ENCODE measurements around the gene CEP192. TPM values are rescaled to one million over a fixed set of nuclear protein-coding genes. Genes with fewer than 3 reads are reported as not detected.

Gene CEP192
- total RNA-seq, 2 donors from 2014 or later = 20.1 to 27.2 TPM

DNA sequence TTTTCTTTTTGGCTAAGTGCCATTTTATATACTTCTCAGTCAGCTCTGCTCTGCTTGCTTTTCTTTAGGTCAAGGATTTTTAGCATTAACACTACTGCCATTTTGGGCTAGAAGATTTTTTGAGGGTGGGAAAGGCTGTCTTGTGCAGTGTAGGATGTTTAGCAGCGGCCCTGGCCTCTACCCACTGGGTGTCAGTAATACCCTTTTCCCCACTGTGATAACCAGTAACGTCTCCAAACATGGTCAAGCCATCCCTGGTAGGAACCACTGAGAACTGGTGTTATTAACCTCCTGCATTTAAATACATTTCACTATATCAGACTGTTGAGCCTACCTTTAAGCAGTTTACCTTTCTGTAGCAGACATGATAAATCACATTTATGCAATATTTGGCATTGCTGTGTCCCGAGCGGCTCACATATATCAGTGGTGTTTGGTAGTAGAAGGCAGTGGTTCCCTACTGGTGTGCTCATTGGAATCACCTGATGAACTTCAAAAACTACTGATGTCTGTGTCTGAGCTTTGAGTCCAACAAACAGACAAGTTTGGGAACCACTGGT lies 70.5 kb downstream of the CEP192 start:
- H3K36me3 ChIP-seq = peaks cover 19% of the 10 kb centered on the region
- H3K4me3 ChIP-seq = no peak overlapping the region
- DNase-seq (ENCODE audit: low spot score) (no peak), ATAC-seq (ENCODE audit: insufficient number of reproducible peaks, low FRiP score, low read depth) (no peak)
- H3K4me1 ChIP-seq (ENCODE audit: control insufficient read depth in 1 of 2, low read depth in 2 of 2) = no peaks in the 10 kb centered on the region
- H3K27me3 ChIP-seq (replicated peaks; ENCODE audit: insufficient read depth) = no peaks in the 10 kb centered on the region
- no peak overlapping the region for H3K27ac ChIP-seq
- TF ChIP-seq, protein P1, sequence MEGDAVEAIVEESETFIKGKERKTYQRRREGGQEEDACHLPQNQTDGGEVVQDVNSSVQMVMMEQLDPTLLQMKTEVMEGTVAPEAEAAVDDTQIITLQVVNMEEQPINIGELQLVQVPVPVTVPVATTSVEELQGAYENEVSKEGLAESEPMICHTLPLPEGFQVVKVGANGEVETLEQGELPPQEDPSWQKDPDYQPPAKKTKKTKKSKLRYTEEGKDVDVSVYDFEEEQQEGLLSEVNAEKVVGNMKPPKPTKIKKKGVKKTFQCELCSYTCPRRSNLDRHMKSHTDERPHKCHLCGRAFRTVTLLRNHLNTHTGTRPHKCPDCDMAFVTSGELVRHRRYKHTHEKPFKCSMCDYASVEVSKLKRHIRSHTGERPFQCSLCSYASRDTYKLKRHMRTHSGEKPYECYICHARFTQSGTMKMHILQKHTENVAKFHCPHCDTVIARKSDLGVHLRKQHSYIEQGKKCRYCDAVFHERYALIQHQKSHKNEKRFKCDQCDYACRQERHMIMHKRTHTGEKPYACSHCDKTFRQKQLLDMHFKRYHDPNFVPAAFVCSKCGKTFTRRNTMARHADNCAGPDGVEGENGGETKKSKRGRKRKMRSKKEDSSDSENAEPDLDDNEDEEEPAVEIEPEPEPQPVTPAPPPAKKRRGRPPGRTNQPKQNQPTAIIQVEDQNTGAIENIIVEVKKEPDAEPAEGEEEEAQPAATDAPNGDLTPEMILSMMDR (IDR thresholded peaks at IDR 0.05) = no peak
- H3K9me3 ChIP-seq = no peaks in the 10 kb centered on the region

DNA sequence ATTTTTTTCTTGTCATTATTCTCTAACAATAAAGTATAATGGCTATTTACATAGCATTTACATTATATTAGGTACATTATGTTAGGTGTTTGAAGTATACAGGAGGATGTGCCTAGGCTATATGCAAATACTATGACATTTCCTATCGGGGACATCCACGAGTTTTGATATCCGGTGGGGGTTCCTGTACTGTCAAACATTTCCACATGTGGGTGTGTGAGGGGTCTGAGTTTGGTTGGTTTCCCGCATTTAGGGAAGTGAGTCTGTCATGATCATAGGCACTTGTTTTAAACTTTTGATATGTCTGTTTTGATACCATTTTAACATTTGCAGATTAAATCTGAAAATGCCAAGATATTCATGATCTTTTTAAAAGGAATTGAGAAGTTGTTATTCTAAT lies 76.0 kb downstream of the CEP192 start:
- DNase-seq (ENCODE audit: low spot score) (no peak), ATAC-seq (ENCODE audit: insufficient number of reproducible peaks, low FRiP score, low read depth) (no peak)
- TF ChIP-seq, protein P1 (IDR thresholded peaks at IDR 0.05) = no peak
- Histone ChIP-seq H3K36me3 (peaks cover 20% of the 10 kb centered on the region), H3K4me1 (ENCODE audit: control insufficient read depth in 1 of 2, low read depth in 2 of 2) (no peaks in the 10 kb centered on the region), H3K4me3 (no peak overlapping the region), H3K27ac (no peak overlapping the region), H3K9me3 (no peaks in the 10 kb centered on the region), H3K27me3 (replicated peaks; ENCODE audit: insufficient read depth) (no peaks in the 10 kb centered on the region)

DNA sequence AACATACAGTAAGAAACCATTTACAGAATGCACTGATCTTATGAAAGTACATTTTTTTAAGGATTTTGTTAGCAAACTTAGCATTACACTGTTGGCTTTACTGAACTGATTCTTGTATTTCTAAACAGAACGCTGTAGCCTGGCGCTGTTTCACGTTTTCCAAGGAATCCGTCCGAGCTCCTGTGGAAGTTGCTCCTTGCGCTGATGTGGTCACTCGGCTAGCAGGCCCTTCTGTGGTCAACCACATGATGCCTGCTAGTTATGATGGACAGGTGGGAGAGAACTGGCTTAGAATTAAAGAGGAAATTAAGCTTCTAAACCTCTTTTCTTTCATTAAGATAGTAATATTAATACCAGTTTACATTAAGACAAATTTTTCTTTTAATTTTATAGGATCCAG lies 76.8 kb downstream of the CEP192 start:
- no peak for ATAC-seq (ENCODE audit: insufficient number of reproducible peaks, low FRiP score, low read depth)
- no peaks in the 10 kb centered on the region for H3K9me3 ChIP-seq
- no peak for DNase-seq (ENCODE audit: low spot score)
- no peaks in the 10 kb centered on the region for H3K4me1 ChIP-seq (ENCODE audit: control insufficient read depth in 1 of 2, low read depth in 2 of 2)
- no peak overlapping the region for H3K4me3 ChIP-seq
- TF ChIP-seq, protein P1 (IDR thresholded peaks at IDR 0.05) = no peak
- no peak overlapping the region for H3K27ac ChIP-seq
- no peaks in the 10 kb centered on the region for H3K27me3 ChIP-seq (replicated peaks; ENCODE audit: insufficient read depth)
- peaks cover 20% of the 10 kb centered on the region for H3K36me3 ChIP-seq

DNA sequence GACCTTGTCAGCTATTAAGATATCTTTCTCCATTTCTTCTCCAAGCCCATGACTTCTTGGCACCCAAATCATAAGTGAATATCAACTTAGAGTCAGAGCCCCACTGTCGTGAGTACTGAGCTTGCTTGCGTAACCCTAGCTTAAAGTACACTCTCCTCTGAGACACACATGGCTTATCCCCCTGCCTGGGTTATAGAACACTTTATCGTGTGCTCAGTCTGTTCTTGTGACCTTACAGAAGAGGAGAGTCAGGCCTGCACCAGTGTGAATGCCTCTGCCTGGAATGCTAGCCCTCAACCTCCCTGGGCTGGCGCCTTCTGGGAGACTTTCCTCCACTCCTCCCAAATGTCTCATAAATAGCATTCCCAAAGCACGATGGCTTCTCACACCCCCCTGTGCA lies 79.3 kb downstream of the CEP192 start:
- peaks cover 26% of the 10 kb centered on the region for H3K36me3 ChIP-seq

DNA sequence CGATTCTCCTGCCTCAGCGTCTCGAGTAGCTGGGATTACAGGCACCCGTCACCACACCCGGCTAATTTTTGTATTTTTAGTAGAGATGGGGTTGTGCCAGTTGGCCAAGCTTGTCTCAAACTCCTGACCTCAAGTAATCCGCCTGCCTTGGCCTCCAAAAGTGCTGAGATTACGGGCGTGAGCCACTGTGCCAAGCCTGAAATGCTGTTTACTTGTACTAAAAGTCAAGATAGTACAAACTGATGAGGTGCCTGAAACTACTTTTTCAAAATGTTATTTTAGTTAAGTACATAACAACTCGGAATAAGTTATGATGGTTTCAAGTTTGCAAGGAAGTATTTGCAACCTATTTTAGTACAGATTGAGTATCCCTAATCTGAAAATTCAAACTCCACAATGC lies 85.7 kb downstream of the CEP192 start:
- TF ChIP-seq, protein P1 (IDR thresholded peaks at IDR 0.05) = no peak
- DNase-seq (ENCODE audit: low spot score) = no peak
- Histone ChIP-seq H3K36me3 (peaks cover 9% of the 10 kb centered on the region), H3K4me1 (ENCODE audit: control insufficient read depth in 1 of 2, low read depth in 2 of 2) (peaks cover 0 to 7% of the 10 kb centered on the region in 2 donors), H3K27ac (peak overlapping the region in 1 of 2 donors; percentile 16), H3K9me3 (no peaks in the 10 kb centered on the region), H3K27me3 (replicated peaks; ENCODE audit: insufficient read depth) (no peaks in the 10 kb centered on the region), H3K4me3 (no peak overlapping the region)
- no peak for ATAC-seq (ENCODE audit: insufficient number of reproducible peaks, low FRiP score, low read depth)

More for the DNA sequence above, 79.3 kb downstream of the CEP192 start:
- DNase-seq (ENCODE audit: low spot score) (no peak), ATAC-seq (ENCODE audit: insufficient number of reproducible peaks, low FRiP score, low read depth) (no peak)
- Histone ChIP-seq H3K27me3 (replicated peaks; ENCODE audit: insufficient read depth) (no peaks in the 10 kb centered on the region), H3K4me3 (no peak overlapping the region), H3K27ac (no peak overlapping the region), H3K4me1 (ENCODE audit: control insufficient read depth in 1 of 2, low read depth in 2 of 2) (no peaks in the 10 kb centered on the region), H3K9me3 (no peaks in the 10 kb centered on the region)
- TF ChIP-seq, protein P1 (IDR thresholded peaks at IDR 0.05) = no peak
